Stimulated activated CD4-positive, alpha-beta T cell treated with anti-CD3 and anti-CD28 coated beads, Interleukin-12 subunit alpha, Interleukin-12 subunit beta, amount 100 ng/mL, for 4 hours (primary cell): Measurements from ENCODE around the gene ANKFN1.

ENCODE experiments used
- DNase-seq: peaks from one replicate; pipeline ENCODE4 v3.0.0-alpha.2; 2020

ANKFN1 gene

GRCh38 chr17:56152874-56153602 is at the start of gene ANKFN1:
Gene ANKFN1 (plus strand): TSS chr17:56153475. CDS start chr17:56212668, 59,193 bp downstream.
- DNase-seq, result no peak

- no peak for DNase-seq
Observed at GRCh38 chr17:56108811-56109284, 44.4 kb upstream of the ANKFN1 start.

GRCh38 chr17:56109836-56110235 is 43.4 kb upstream of the ANKFN1 start:
- no peak for DNase-seq

- no peak for DNase-seq
Observed at GRCh38 chr17:56110463-56111135, 42.7 kb upstream of the ANKFN1 start.

GRCh38 chr17:56111706-56112485 is 41.4 kb upstream of the ANKFN1 start:
- DNase-seq, result no peak

GRCh38 chr17:56113486-56113885 is 39.8 kb upstream of the ANKFN1 start:
- no peak for DNase-seq

- DNase-seq, result no peak
Observed at GRCh38 chr17:56114469-56114868, 38.8 kb upstream of the ANKFN1 start.

GRCh38 chr17:56119191-56119590 is 34.1 kb upstream of the ANKFN1 start:
- no peak for DNase-seq

- no peak for DNase-seq
Observed at GRCh38 chr17:56119936-56120335, 33.3 kb upstream of the ANKFN1 start.

- DNase-seq, result no peak
Observed at GRCh38 chr17:56121191-56122051, 31.9 kb upstream of the ANKFN1 start.

GRCh38 chr17:56125830-56126819 is 27.1 kb upstream of the ANKFN1 start:
- DNase-seq, result no peak

- DNase-seq, result no peak
Observed at GRCh38 chr17:56130026-56130425, 23.2 kb upstream of the ANKFN1 start.

GRCh38 chr17:56130631-56131030 is 22.6 kb upstream of the ANKFN1 start:
- DNase-seq, result no peak

GRCh38 chr17:56131431-56131830 is 21.8 kb upstream of the ANKFN1 start:
- no peak for DNase-seq

GRCh38 chr17:56136301-56136700 is 17.0 kb upstream of the ANKFN1 start:
- no peak for DNase-seq

- DNase-seq, result no peak
Observed at GRCh38 chr17:56141046-56141839, 12.0 kb upstream of the ANKFN1 start.

- DNase-seq, result no peak
Observed at GRCh38 chr17:56142325-56142724, 10.9 kb upstream of the ANKFN1 start.

- no peak for DNase-seq
Observed at GRCh38 chr17:56142781-56143180, 10.5 kb upstream of the ANKFN1 start.

GRCh38 chr17:56144223-56144622 is 9.1 kb upstream of the ANKFN1 start:
- no peak for DNase-seq

GRCh38 chr17:56146534-56146933 is 6.7 kb upstream of the ANKFN1 start:
- DNase-seq, result no peak
